ENCODE results near the gene SYNPO2L.

DNA sequence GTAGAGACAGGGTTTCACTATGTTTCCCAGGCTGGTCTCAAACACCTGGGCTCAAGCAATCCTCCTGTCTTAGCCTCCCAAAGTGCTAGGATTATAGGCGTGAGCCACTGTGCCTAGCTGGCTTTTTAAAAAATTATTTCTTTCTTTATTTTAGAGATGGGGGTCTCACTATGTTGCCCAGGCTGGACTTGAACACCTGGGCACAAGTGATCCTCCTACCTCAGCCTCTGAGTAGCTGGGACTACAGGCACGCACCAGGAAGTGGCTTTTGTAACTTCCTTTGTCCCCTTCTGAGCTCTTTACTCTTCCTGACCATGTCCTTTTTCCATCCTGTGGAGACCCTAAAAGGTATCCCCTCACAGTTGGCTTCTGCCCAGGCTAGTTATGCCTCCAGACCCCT, 12.5 kb downstream of the SYNPO2L start:
- no peak for TF ChIP-seq JUN (CRISPR knock-in tag; IDR thresholded peaks at IDR 0.05)
- no peak for TF ChIP-seq SP1 (CRISPR knock-in tag; conservative IDR thresholded peaks at IDR 0.05)
- TF ChIP-seq, protein P1, sequence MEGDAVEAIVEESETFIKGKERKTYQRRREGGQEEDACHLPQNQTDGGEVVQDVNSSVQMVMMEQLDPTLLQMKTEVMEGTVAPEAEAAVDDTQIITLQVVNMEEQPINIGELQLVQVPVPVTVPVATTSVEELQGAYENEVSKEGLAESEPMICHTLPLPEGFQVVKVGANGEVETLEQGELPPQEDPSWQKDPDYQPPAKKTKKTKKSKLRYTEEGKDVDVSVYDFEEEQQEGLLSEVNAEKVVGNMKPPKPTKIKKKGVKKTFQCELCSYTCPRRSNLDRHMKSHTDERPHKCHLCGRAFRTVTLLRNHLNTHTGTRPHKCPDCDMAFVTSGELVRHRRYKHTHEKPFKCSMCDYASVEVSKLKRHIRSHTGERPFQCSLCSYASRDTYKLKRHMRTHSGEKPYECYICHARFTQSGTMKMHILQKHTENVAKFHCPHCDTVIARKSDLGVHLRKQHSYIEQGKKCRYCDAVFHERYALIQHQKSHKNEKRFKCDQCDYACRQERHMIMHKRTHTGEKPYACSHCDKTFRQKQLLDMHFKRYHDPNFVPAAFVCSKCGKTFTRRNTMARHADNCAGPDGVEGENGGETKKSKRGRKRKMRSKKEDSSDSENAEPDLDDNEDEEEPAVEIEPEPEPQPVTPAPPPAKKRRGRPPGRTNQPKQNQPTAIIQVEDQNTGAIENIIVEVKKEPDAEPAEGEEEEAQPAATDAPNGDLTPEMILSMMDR (IDR thresholded peaks at IDR 0.05) = no peak

Data from WTC11 (cell line).